HCT116 (cell line): Measurements from ENCODE around the gene TGM2. TPM values are rescaled to one million over a fixed set of nuclear protein-coding genes. Genes with fewer than 3 reads are reported as not detected.

Experiments
- ATAC-seq: fragments of 200-7000 bp; cut with Tn5 transposase; 2 replicates; pipeline ENCODE4 v1.9.1; 2020; ENCODE audit warnings: mild to moderate bottlenecking, moderate library complexity
- BruUV-seq: library from RNA; stranded (reverse); fragments of 400-500 nt; replicated peaks from 2 replicates; lab custom pipeline; 2021; lab: Mats Ljungman, UMichigan
- CTCF ChIA-PET: fragments of 300-600 bp; sonication (Branson Sonifier 250); formaldehyde crosslinking; loops from one replicate; lab custom pipeline; 2021; ENCODE audit warnings: antibody characterized with exemption; lab: Charles Lee
- POLR2A ChIA-PET: fragments of 300-600, 350-600 bp; sonication (Branson Sonifier 250); formaldehyde crosslinking; loops from one replicate; lab custom pipeline; 2021; ENCODE audit warnings: antibody characterized with exemption; lab: Charles Lee
- RAD21 ChIA-PET, 2 experiments: fragments of 300-600 bp; sonication (Branson Sonifier 250); formaldehyde crosslinking; loops; one replicate each; lab custom pipeline; 2023; ENCODE audit warnings: low total read pairs in 2 of 2; ENCODE audit not compliant: uncharacterized antibody in 2 of 2, unreplicated experiment in 2 of 2, low non-redundant PET in 1 of 2; lab: Charles Lee
- DNase-seq: peaks from one replicate; pipeline ENCODE4 v3.0.0-alpha.2; 2010; ENCODE audit warnings: low read depth, low spot score
- H2AFZ ChIP-seq: fragments of 200-600 bp; shearing (Covaris generic), sonication (generic); 2 replicates; pipeline ENCODE4 v1.6.1; 2017; ENCODE audit warnings: low read depth, mixed run types, mixed read lengths, antibody characterized with exemption, low read length; ENCODE audit not compliant: poor library complexity, severe bottlenecking
- H3K27ac ChIP-seq: 2 replicates; pipeline ENCODE4 v1.5.1; 2012; ENCODE audit warnings: low read depth, low read length
- H3K27me3 ChIP-seq: fragments of 200-600 bp; sonication (generic); 2 replicates; pipeline ENCODE4 v1.6.1; 2016; ENCODE audit warnings: mixed run types, low read length, mixed read lengths; ENCODE audit not compliant: insufficient read depth
- H3K36me3 ChIP-seq, 2 experiments: fragments of 200-500 bp in 1 of 2; fragments of 200-600 bp in 1 of 2; sonication (Bioruptor generic) in 1 of 2; sonication (generic) in 1 of 2; 2 replicates each; pipeline versions ENCODE4 v1.5.1 to v1.6.1; 2014 to 2016; ENCODE audit warnings: low read length in 2 of 2, inconsistent platforms in 1 of 2, mixed read lengths in 1 of 2, mixed run types in 1 of 2; ENCODE audit not compliant: insufficient read depth in 2 of 2, control insufficient read depth in 1 of 2
- H3K4me1 ChIP-seq, 2 experiments: fragments of 200-600 bp in 1 of 2; sonication (generic) in 1 of 2; 2 replicates each; pipeline versions ENCODE4 v1.5.1 to v1.6.1; 2012 to 2017; ENCODE audit warnings: low read length in 2 of 2, inconsistent platforms in 1 of 2, mild to moderate bottlenecking in 1 of 2, mixed read lengths in 1 of 2, mixed run types in 1 of 2, moderate library complexity in 1 of 2; ENCODE audit not compliant: insufficient read depth in 2 of 2, control insufficient read depth in 1 of 2
- H3K4me2 ChIP-seq: fragments of 200-600 bp; sonication (generic); 2 replicates; pipeline ENCODE4 v1.6.1; 2017; ENCODE audit warnings: mixed run types, low read length, mixed read lengths
- H3K4me3 ChIP-seq, 2 experiments: fragments of 200-600 bp in 1 of 2; sonication (generic) in 1 of 2; replicated peaks in 1 of 2; 2 replicates each; pipeline ENCODE4 v1.5.1; 2011 to 2016; ENCODE audit warnings: low read length in 2 of 2, control low read depth in 1 of 2, low read depth in 1 of 2, mild to moderate bottlenecking in 1 of 2, mixed read lengths in 1 of 2, mixed run types in 1 of 2
- H3K79me2 ChIP-seq: fragments of 200-600 bp; sonication (generic); 2 replicates; pipeline ENCODE4 v1.6.1; 2017; ENCODE audit warnings: mild to moderate bottlenecking, mixed run types, low read length, moderate library complexity, mixed read lengths; ENCODE audit not compliant: insufficient read depth
- H3K9ac ChIP-seq: fragments of 200-600 bp; sonication (generic); 2 replicates; pipeline ENCODE4 v1.6.1; 2016; ENCODE audit warnings: low read length, mixed read lengths
- H3K9me2 ChIP-seq: fragments of 200-600 bp; sonication (generic), shearing (Covaris generic); 2 replicates; pipeline ENCODE4 v1.6.1; 2017; ENCODE audit warnings: mixed run types, mild to moderate bottlenecking, moderate library complexity; ENCODE audit not compliant: insufficient read depth
- H3K9me3 ChIP-seq, 2 experiments: fragments of 200-500 bp in 1 of 2; fragments of 200-600 bp in 1 of 2; sonication (Bioruptor generic) in 1 of 2; sonication (generic) in 1 of 2; 2 replicates each; pipeline ENCODE4 v1.6.1; 2014 to 2017; ENCODE audit warnings: low read length in 2 of 2, mixed read lengths in 2 of 2, inconsistent platforms in 1 of 2, low read depth in 1 of 2, mild to moderate bottlenecking in 1 of 2, mixed run types in 1 of 2, moderate library complexity in 1 of 2; ENCODE audit not compliant: control insufficient read depth in 1 of 2, insufficient read depth in 1 of 2
- H4K20me1 ChIP-seq: fragments of 200-600 bp; sonication (generic), shearing (Covaris generic); 2 replicates; pipeline ENCODE4 v1.6.1; 2017; ENCODE audit warnings: mixed run types, mild to moderate bottlenecking, moderate library complexity; ENCODE audit not compliant: insufficient read depth
- CBX3 ChIP-seq: IDR thresholded peaks from 2 replicates; pipeline ENCODE4 v1.6.1; 2012; ENCODE audit warnings: low read depth
- CEBPB ChIP-seq: IDR thresholded peaks from 2 replicates; pipeline ENCODE4 v1.6.1; 2012; ENCODE audit warnings: low read depth
- CTCF ChIP-seq, 3 experiments: fragments of 200-600 bp in 1 of 3; sonication (generic) in 1 of 3; IDR thresholded peaks in 2 of 3; conservative IDR thresholded peaks in 1 of 3; 2 replicates each; pipeline ENCODE4 v1.5.1; 2012 to 2017; ENCODE audit warnings: low read depth in 2 of 3, low read length in 2 of 3, antibody characterized with exemption in 1 of 3, borderline replicate concordance in 1 of 3, control low read depth in 1 of 3, mild to moderate bottlenecking in 1 of 3, mixed read lengths in 1 of 3, mixed run types in 1 of 3, moderate library complexity in 1 of 3; ENCODE audit not compliant: insufficient read depth in 1 of 3
- ELF1 ChIP-seq: IDR thresholded peaks from 2 replicates; pipeline ENCODE4 v1.6.1; 2012; ENCODE audit warnings: low read depth, borderline replicate concordance
- EZH2phosphoT487 ChIP-seq: fragments of 200-600 bp; IDR thresholded peaks from 2 replicates; pipeline ENCODE4 v1.6.1; 2018; ENCODE audit warnings: antibody characterized with exemption, borderline replicate concordance
- MAX ChIP-seq: IDR thresholded peaks from 2 replicates; pipeline ENCODE4 v1.6.1; 2012
- POLR2A ChIP-seq: IDR thresholded peaks from 2 replicates; pipeline ENCODE4 v1.7.0; 2011; ENCODE audit warnings: borderline replicate concordance; ENCODE audit not compliant: insufficient read depth, insufficient read length; ENCODE audit errors: extremely low read depth
- REST ChIP-seq: IDR thresholded peaks from 2 replicates; pipeline ENCODE4 v1.6.1; 2012; ENCODE audit warnings: low read depth
- TCF7L2 ChIP-seq: IDR thresholded peaks from 2 replicates; pipeline ENCODE4 v1.7.0; 2011; ENCODE audit warnings: borderline replicate concordance, inconsistent platforms; ENCODE audit not compliant: insufficient read depth, insufficient read length; ENCODE audit errors: extremely low read depth
- YY1 ChIP-seq: IDR thresholded peaks from 2 replicates; pipeline ENCODE4 v1.6.1; 2011; ENCODE audit warnings: low read length, low read depth, moderate library complexity, mild to moderate bottlenecking; ENCODE audit not compliant: insufficient replicate concordance; ENCODE audit errors: extremely low read depth
- ZFX ChIP-seq: fragments of 450-650 bp; IDR thresholded peaks from 2 replicates; pipeline ENCODE4 v1.6.1; 2017
- intact Hi-C: fragments of 100-400 bp; cut with micrococcal nuclease; formaldehyde crosslinking; loops from 2 replicates; pipeline ENCODE4 v1.10.0; 2022
- total RNA-seq: library from RNA; stranded (reverse); gene quantifications from one replicate; pipeline ENCODE4 v1.2.1, GENCODE V29; 2021; ENCODE audit not compliant: unreplicated experiment

Gene TGM2
- total RNA-seq, 1 experiment from 2014 or later, result 6.1 TPM

GRCh38 chr20:38197619-38198018, 32.5 kb upstream of the TGM2 start:
- peaks cover 0 to 13% of the 10 kb centered on the region in 2 experiments; a peak in 2 of 4 replicates for H3K4me1 ChIP-seq

More at GRCh38 chr20:38197619-38198018, 32.5 kb upstream of the TGM2 start:
- POLR2A ChIA-PET, result no interaction called here
- Histone ChIP-seq H3K79me2 (no peaks in the 10 kb centered on the region), H4K20me1 (no peaks in the 10 kb centered on the region), H2AFZ (no peak overlapping the region), H3K36me3 (no peaks in the 10 kb centered on the region), H3K27ac (no peak overlapping the region)
- DNase-seq, result no peak
- RAD21 ChIA-PET, result no interaction called here
- TF ChIP-seq CTCF (IDR thresholded peaks at IDR 0.05 in 2 of 3, conservative IDR thresholded peaks at IDR 0.05 in 1 of 3; ENCODE audit: borderline replicate concordance in 1 of 3, insufficient read depth in 1 of 3, low read depth in 2 of 3, low read length in 2 of 3) (no peak), CBX3 (no peak), REST (no peak), TCF7L2 (no peak), EZH2phosphoT487 (no peak), ELF1 (no peak), MAX (no peak), POLR2A (no peak), CEBPB (no peak), ZFX (no peak), YY1 (no peak)
- TF ChIP-seq, all 23 proteins: peak for 0
- H3K4me3 ChIP-seq, result no peak overlapping the region
- ATAC-seq, result no peak
- no peak overlapping the region for H3K9ac ChIP-seq
- no peaks in the 10 kb centered on the region for H3K9me3 ChIP-seq
- CTCF ChIA-PET, result no interaction called here
- no peaks in the 10 kb centered on the region for H3K27me3 ChIP-seq
- no TSS peak for BruUV-seq
- no peaks in the 10 kb centered on the region for H3K9me2 ChIP-seq
- intact Hi-C loops, result no loop called here
- no peak overlapping the region for H3K4me2 ChIP-seq
